Heart right ventricle (tissue), 16 donors: Measurements from ENCODE around the gene VSTM4. TPM values are rescaled to one million over a fixed set of nuclear protein-coding genes. Genes with fewer than 3 reads are reported as not detected.

ENCODE experiments used
- ATAC-seq, 8 donors: fragments of 200-7000 bp; cut with Tn5 transposase; one replicate each; pipeline ENCODE4 v1.9.1; 2020; ENCODE audit warnings: mild to moderate bottlenecking in 8 of 8, moderate library complexity in 8 of 8, moderate number of reproducible peaks in 1 of 8
- DNase-seq, 2 donors: peaks; one replicate each; pipeline ENCODE4 v3.0.0-alpha.2; 2020
- H3K27ac ChIP-seq, 10 donors: fragments of 200-600 bp; sonication (generic) in 2 of 10; one replicate each; pipeline versions ENCODE4 v1.5.0 to v1.8.0; 2020 to 2022; ENCODE audit warnings: mild to moderate bottlenecking in 3 of 10
- H3K27me3 ChIP-seq, 7 donors: fragments of 200-600 bp; one replicate each; pipeline ENCODE4 v1.8.0; 2021 to 2022; ENCODE audit warnings: mild to moderate bottlenecking in 2 of 7
- H3K36me3 ChIP-seq, 9 donors: fragments of 200-600 bp; sonication (generic) in 1 of 9; one replicate each; pipeline versions ENCODE4 v1.5.0 to v1.8.0; 2020 to 2022; ENCODE audit warnings: mild to moderate bottlenecking in 2 of 9
- H3K4me1 ChIP-seq, 9 donors: fragments of 200-600 bp; sonication (generic) in 1 of 9; one replicate each; pipeline versions ENCODE4 v1.5.0 to v1.8.0; 2020 to 2022; ENCODE audit warnings: mild to moderate bottlenecking in 4 of 9
- H3K4me3 ChIP-seq, 10 donors: fragments of 200-600 bp; sonication (generic) in 2 of 10; one replicate each; pipeline versions ENCODE4 v1.5.0 to v1.8.0; 2020 to 2022; ENCODE audit warnings: mild to moderate bottlenecking in 7 of 10, moderate library complexity in 2 of 10
- H3K9me3 ChIP-seq, 11 donors: fragments of 200-600 bp in 10 of 11; sonication (generic) in 2 of 11; one replicate each; pipeline versions ENCODE4 v1.5.0 to v1.8.0; 2013 to 2022; ENCODE audit warnings: mild to moderate bottlenecking in 2 of 11, control low read depth in 1 of 11, moderate library complexity in 1 of 11
- CTCF ChIP-seq, 9 donors: fragments of 200-600 bp; sonication (generic) in 2 of 9; IDR thresholded peaks; one replicate each; pipeline versions ENCODE4 v1.5.0 to v1.8.0; 2021 to 2022; ENCODE audit warnings: antibody characterized with exemption in 9 of 9, mild to moderate bottlenecking in 5 of 9, moderate library complexity in 1 of 9
- WGBS, 2 donors: extraction: QIAGEN DNeasy Blood & Tissue Kit; methylation state at CpG; one replicate each; pipeline ENCODE4 v1.1.7; 2013; ENCODE audit warnings: inconsistent platforms in 1 of 2; 5-methylcytosine and 5-hydroxymethylcytosine counted together
- intact Hi-C, 10 donors: fragments of 100-400 bp; cut with DNase I; formaldehyde crosslinking; loops; one replicate each; pipeline versions ENCODE4 v1.11.1 to v1.14.2; 2022
- polyA plus RNA-seq, 2 donors: library from polyadenylated mRNA; stranded (reverse); fragments of 200-250 nt; gene quantifications; one replicate each; pipeline ENCODE4 v1.2.3, GENCODE V29; 2013
- total RNA-seq, 10 donors: library from RNA; stranded (reverse); fragmentation: NEBNext Ultra II Directional in 3 of 10; extraction: Animal tissue kit (Norgen Biotek cat#: 25700) in 3 of 10; gene quantifications; one replicate each; pipeline versions ENCODE4 v1.2.1 to v1.2.4, GENCODE V29; 2021 to 2023
- donor health status: Arrhythmogenic right ventricular cardiomyopathy.
- donor health status: ischemic (EF 13 %, LVEDD 7.1; RV severe dilation, severe dysfunction).
- donor health status: healthy with polysubstance abuse.
- donor health status: DM: no; HTN: yes; CAD: no.
- donor health status: DM: no; HTN: no; CAD: no.
- donor health status: ischemic (EF 25% LVEDD 6.9; RV normal size, moderate dysfunction).
- donor health status: ischemic (EF 25% LVEDD 5.7; RV mildly dilated, moderate dysfunction).
- donor health status: healthy.
- donor health status: DM: yes; HTN: yes; CAD: no.
- donor health status: Ischemic cardiomyopathy.
- donor health status: ischemic (EF 35%, LVEDD 5.7; RV mildly dilated, moderate dysfunction).
- donor health status: nonischemic (EF 11% LVEDD 7.7; RV severe dilation, severe dysfunction).
- donor health status: DM: yes; HTN: yes; CAD: no.
- donor health status: PGD.
- donor health status: ischemic (EF 29% LVEDD 5.4; RV normal size, mild dysfunction).
- donor health status: nonischemic (EF 23%, LVEDD 6.1; RV moderate dilation, normal function).

VSTM4 gene
- total and polyA plus RNA-seq, 12 donors, result 5.0 to 26.7 (median 16.3) TPM

GRCh38 chr10:49049660-49050059 is 65.7 kb downstream of the VSTM4 start:
- peaks cover 0 to 43% (median 0%) of the 10 kb centered on the region in 9 donors for H3K36me3 ChIP-seq
- no peaks in the 10 kb centered on the region for H3K27me3 ChIP-seq
- no peak overlapping the region for H3K27ac ChIP-seq
- 83 to 89% methylated on average over 4 of the region's 4 CpGs for whole genome bisulfite sequencing, 2 donors
- DNase-seq (no peak), ATAC-seq (no peak)
- H3K4me3 ChIP-seq, result no peak overlapping the region
- H3K9me3 ChIP-seq, result no peaks in the 10 kb centered on the region
- intact Hi-C loops, result no loop called here
- peaks cover 5 to 28% (median 19%) of the 10 kb centered on the region in 9 donors for H3K4me1 ChIP-seq
- TF ChIP-seq CTCF (IDR thresholded peaks at IDR 0.05), result no peak

- ATAC-seq (no peak), DNase-seq (no peak)
- peaks cover 0 to 61% (median 0%) of the 10 kb centered on the region in 9 donors for H3K36me3 ChIP-seq
- intact Hi-C loops, result no loop called here
- H3K27ac ChIP-seq, result no peak overlapping the region
- no peaks in the 10 kb centered on the region for H3K9me3 ChIP-seq
- H3K4me3 ChIP-seq, result no peak overlapping the region
- no peak for TF ChIP-seq CTCF (IDR thresholded peaks at IDR 0.05)
- H3K4me1 ChIP-seq, result peaks cover 0 to 11% (median 0%) of the 10 kb centered on the region in 9 donors
- WGBS, 2 donors, result 94 to 96% methylated on average over 11 of the region's 11 CpGs
- no peaks in the 10 kb centered on the region for H3K27me3 ChIP-seq
Observed at GRCh38 chr10:49047128-49047639, 68.1 kb downstream of the VSTM4 start.

DNA sequence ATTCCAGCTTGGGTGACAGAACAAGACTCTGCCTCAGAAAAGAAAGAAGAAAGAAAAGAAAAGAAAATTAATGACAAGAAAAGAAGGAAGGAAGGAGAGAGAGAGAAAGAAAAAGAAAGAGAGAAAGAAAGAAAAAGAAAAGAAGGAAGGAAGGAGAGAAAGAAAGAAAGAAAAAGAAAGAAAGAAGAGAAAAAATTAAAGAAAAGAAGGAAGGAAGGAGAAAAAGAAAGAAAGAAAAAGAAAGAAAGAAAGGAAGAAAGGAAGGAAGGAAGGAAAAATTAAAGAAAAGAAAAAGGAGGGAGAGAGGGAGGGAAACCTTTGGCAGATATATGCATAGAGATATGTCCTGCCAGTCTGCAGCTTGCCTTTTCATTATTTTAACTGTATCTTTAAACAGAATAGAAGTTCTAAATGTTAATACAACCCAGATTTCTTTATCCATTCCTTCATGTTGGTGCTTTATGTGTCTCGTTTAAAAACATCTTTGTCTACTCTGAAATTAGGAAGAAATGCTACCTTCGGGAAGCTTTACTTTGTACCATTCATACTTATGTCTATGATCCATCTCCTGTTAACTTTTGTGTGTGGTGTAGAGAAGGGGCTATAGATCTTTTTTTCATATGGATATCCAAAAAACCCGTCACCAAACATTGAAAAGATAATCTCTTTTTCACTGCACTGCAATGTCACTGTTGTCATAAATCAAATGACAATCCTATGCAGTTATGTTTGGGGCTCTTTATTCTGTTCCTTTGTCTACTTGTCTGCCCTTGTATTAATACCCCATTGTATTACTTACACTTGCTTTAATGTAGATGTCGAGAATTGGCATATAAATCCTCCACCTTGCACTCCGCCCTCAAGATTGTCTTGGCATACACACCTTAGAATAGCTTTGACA is 70.8 kb downstream of the VSTM4 start:
- no peak for TF ChIP-seq CTCF (IDR thresholded peaks at IDR 0.05)
- H3K4me3 ChIP-seq, result no peak overlapping the region
- intact Hi-C loops, result no loop called here
- ATAC-seq (no peak), DNase-seq (no peak)
- no peaks in the 10 kb centered on the region for H3K4me1 ChIP-seq
- no peaks in the 10 kb centered on the region for H3K27me3 ChIP-seq
- 82 to 86% methylated on average over 5 of the region's 5 CpGs for WGBS, 2 donors
- no peak overlapping the region for H3K27ac ChIP-seq
- no peaks in the 10 kb centered on the region for H3K9me3 ChIP-seq
- peaks cover 0 to 61% (median 3%) of the 10 kb centered on the region in 9 donors for H3K36me3 ChIP-seq

GRCh38 chr10:49040601-49041000 is 74.7 kb downstream of the VSTM4 start:
- Histone ChIP-seq H3K36me3 (peaks cover 0 to 29% (median 3%) of the 10 kb centered on the region in 9 donors), H3K4me1 (peaks cover 0 to 15% (median 0%) of the 10 kb centered on the region in 9 donors), H3K9me3 (no peaks in the 10 kb centered on the region), H3K27me3 (no peaks in the 10 kb centered on the region), H3K4me3 (no peak overlapping the region), H3K27ac (no peak overlapping the region)
- no peak for ATAC-seq
- TF ChIP-seq CTCF (IDR thresholded peaks at IDR 0.05), result no peak
- intact Hi-C loops, result no loop called here
- 98 to 99% methylated on average over 4 of the region's 4 CpGs for WGBS, 2 donors
- no peak for DNase-seq
